Small intestine (tissue), 7 donors: Measurements from ENCODE around the gene RAD1. TPM values are rescaled to one million over a fixed set of nuclear protein-coding genes. Genes with fewer than 3 reads are reported as not detected.
A peak's percentile ranks its signal among the peaks of the same experiment; 100 is the strongest.

ENCODE experiments used
- DNase-seq, 2 donors: peaks; one replicate each; pipeline versions ENCODE4 v3.0.0 to v3.0.0-alpha.2; 2013
- FAIRE-seq: peaks from 2 replicates; lab custom pipeline; 2012; peaks lifted over from hg19 to GRCh38; lab: Jason Lieb, UNC
- H3K27ac ChIP-seq, 3 donors: one replicate each; pipeline ENCODE4 v1.5.1; 2013; ENCODE audit warnings: low read length in 2 of 3, mild to moderate bottlenecking in 2 of 3, control low read depth in 1 of 3, inconsistent platforms in 1 of 3, low read depth in 1 of 3, moderate library complexity in 1 of 3
- H3K27me3 ChIP-seq, 3 donors: one replicate each; pipeline ENCODE4 v1.6.1; 2013; ENCODE audit warnings: low read length in 3 of 3, inconsistent platforms in 1 of 3; ENCODE audit not compliant: control insufficient read depth in 3 of 3, insufficient read depth in 3 of 3
- H3K36me3 ChIP-seq, 3 donors: one replicate each; pipeline ENCODE4 v1.6.1; 2013; ENCODE audit warnings: low read length in 3 of 3, inconsistent platforms in 1 of 3, low read depth in 1 of 3, mild to moderate bottlenecking in 1 of 3, moderate library complexity in 1 of 3; ENCODE audit not compliant: control insufficient read depth in 3 of 3, insufficient read depth in 2 of 3
- H3K4me1 ChIP-seq, 3 donors: one replicate each; pipeline ENCODE4 v1.6.1; 2013; ENCODE audit warnings: low read length in 2 of 3, inconsistent platforms in 1 of 3, low read depth in 1 of 3, mild to moderate bottlenecking in 1 of 3, moderate library complexity in 1 of 3; ENCODE audit not compliant: control insufficient read depth in 3 of 3, insufficient read depth in 2 of 3
- H3K4me3 ChIP-seq, 3 donors: one replicate each; pipeline ENCODE4 v1.5.1; 2013; ENCODE audit warnings: low read length in 3 of 3, control low read depth in 1 of 3, inconsistent platforms in 1 of 3, low read depth in 1 of 3, mild to moderate bottlenecking in 1 of 3, moderate library complexity in 1 of 3
- H3K9me3 ChIP-seq, 2 donors: one replicate each; pipeline ENCODE4 v1.6.1; 2013; ENCODE audit warnings: low read depth in 1 of 2, low read length in 1 of 2; ENCODE audit not compliant: control insufficient read depth in 2 of 2, insufficient read depth in 1 of 2
- WGBS, 3 donors: extraction: QIAGEN DNeasy Blood & Tissue Kit; methylation state at CpG; one replicate each; pipeline ENCODE4 v1.1.7; 2013; 5-methylcytosine and 5-hydroxymethylcytosine counted together
- polyA plus RNA-seq, 4 donors: library from polyadenylated mRNA; stranded (reverse) in 3 of 4; unstranded in 1 of 4; fragments of 200-250 nt in 3 of 4; fragments of 120-200 nt in 1 of 4; gene quantifications; one replicate each; pipeline versions ENCODE4 v1.2.1 to v1.2.3, GENCODE V29; 2013
- donor health status: healthy with polysubstance abuse.
- donor health status: control.
- donor health status: control.
- donor health status: Bipolar disorder and iron deficiency.
- donor health status: healthy.

RAD1 gene
- polyA plus RNA-seq, 4 donors, result 9.6 to 23.6 (median 13.2) TPM

DNA sequence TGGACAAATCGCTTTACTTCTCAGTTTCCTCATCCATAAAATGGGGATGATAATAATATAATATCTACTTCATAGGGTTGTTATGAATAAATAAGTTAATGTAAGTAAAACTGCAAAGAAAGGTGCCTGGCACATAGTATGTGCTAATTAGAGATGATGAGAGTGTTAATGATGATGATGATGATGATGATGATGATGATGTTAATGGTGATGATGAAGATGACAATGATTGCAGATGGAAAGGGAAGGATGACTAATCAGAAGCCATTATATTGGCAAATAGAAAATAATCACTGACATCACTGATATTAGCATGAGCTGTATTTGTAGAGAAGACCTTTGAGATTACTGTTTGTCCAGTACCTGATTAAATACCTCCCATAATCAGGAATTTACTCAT is 20.6 kb downstream of the RAD1 start:
- Histone ChIP-seq H3K27ac (no peak overlapping the region), H3K9me3 (no peaks in the 10 kb centered on the region), H3K36me3 (no peaks in the 10 kb centered on the region), H3K4me3 (no peak overlapping the region), H3K27me3 (no peaks in the 10 kb centered on the region), H3K4me1 (peaks cover 0 to 5% (median 0%) of the 10 kb centered on the region in 3 donors)
- DNase-seq (no peak), FAIRE-seq (no peak)
- 96 to 100% (median 97%) methylated on average over 1 of the region's 1 CpG for WGBS, 3 donors

DNA sequence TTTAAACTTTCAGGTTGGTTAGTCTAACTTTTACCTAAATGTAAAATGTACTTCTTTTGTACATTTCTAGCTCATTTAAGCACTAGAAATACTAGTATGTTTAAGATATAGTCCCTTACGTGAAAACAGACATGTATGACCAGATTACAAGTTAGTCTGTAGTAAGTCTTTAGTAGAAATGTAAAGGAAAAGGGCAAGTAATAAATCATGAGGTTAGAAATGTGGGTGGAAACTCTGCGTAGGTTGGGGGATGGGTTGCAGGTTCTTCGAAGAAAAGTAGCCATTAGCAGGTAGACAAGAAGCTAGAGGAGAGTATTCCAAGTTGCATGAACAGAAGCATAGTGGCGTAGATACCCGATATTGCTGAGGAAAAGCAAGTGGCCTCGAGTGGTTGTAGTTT is 22.9 kb downstream of the RAD1 start:
- Histone ChIP-seq H3K36me3 (no peaks in the 10 kb centered on the region), H3K27me3 (no peaks in the 10 kb centered on the region), H3K9me3 (no peaks in the 10 kb centered on the region), H3K27ac (no peak overlapping the region), H3K4me3 (no peak overlapping the region), H3K4me1 (peaks cover 0 to 5% (median 0%) of the 10 kb centered on the region in 3 donors)
- WGBS, 3 donors, result 88 to 95% (median 91%) methylated on average over 6 of the region's 6 CpGs
- DNase-seq (no peak), FAIRE-seq (no peak)

- DNase-seq, result no peak
- Histone ChIP-seq H3K27ac (no peak overlapping the region), H3K4me3 (no peak overlapping the region), H3K9me3 (no peaks in the 10 kb centered on the region), H3K4me1 (peaks cover 0 to 5% (median 0%) of the 10 kb centered on the region in 3 donors), H3K36me3 (no peaks in the 10 kb centered on the region), H3K27me3 (no peaks in the 10 kb centered on the region)
- 85 to 90% (median 86%) methylated on average over 5 of the region's 5 CpGs for WGBS, 3 donors
- FAIRE-seq, result no peak
Measured at GRCh38 chr5:34891981-34892380, 23.3 kb downstream of the RAD1 start.

DNA sequence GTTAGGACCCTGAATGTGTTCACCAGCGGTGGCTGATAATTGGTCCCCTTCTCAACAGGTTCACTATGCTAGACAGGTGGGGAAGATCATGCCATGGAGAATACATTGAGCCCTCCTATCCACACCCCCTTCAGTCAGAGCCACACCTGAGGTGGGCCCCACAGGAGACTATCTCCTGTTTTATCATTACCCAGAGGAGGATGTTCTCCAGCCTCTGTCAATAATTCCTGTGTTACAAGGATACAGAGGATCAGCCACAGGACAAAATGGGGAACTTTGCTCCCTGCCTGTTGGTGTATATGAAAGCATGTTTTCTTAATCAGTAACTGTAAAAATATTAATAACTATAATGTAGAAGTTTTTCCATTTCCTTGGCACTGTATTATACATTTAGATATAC is 25.9 kb downstream of the RAD1 start:
- no peaks in the 10 kb centered on the region for H3K9me3 ChIP-seq
- no peak overlapping the region for H3K4me3 ChIP-seq
- DNase-seq, result peak in 1 of 2 donors; percentile 38
- no peak for FAIRE-seq
- H3K36me3 ChIP-seq, result no peaks in the 10 kb centered on the region
- no peak overlapping the region for H3K27ac ChIP-seq
- no peaks in the 10 kb centered on the region for H3K27me3 ChIP-seq
- H3K4me1 ChIP-seq, result no peaks in the 10 kb centered on the region
- WGBS, 3 donors, result 93 to 100% (median 98%) methylated on average over 1 of the region's 1 CpG

- H3K4me3 ChIP-seq, result no peak overlapping the region
- H3K27ac ChIP-seq, result no peak overlapping the region
- no peaks in the 10 kb centered on the region for H3K27me3 ChIP-seq
- FAIRE-seq (no peak), DNase-seq (no peak)
- 88 to 92% (median 91%) methylated on average over 3 of the region's 3 CpGs for WGBS, 3 donors
- no peaks in the 10 kb centered on the region for H3K4me1 ChIP-seq
- H3K9me3 ChIP-seq, result no peaks in the 10 kb centered on the region
- H3K36me3 ChIP-seq, result no peaks in the 10 kb centered on the region
Measured at GRCh38 chr5:34886392-34887119, 28.7 kb downstream of the RAD1 start.

- Histone ChIP-seq H3K4me3 (no peak overlapping the region), H3K27me3 (no peaks in the 10 kb centered on the region), H3K4me1 (no peaks in the 10 kb centered on the region), H3K36me3 (no peaks in the 10 kb centered on the region), H3K27ac (no peak overlapping the region), H3K9me3 (no peaks in the 10 kb centered on the region)
- FAIRE-seq (no peak), DNase-seq (no peak)
Measured at GRCh38 chr5:34881246-34881645, 34.1 kb downstream of the RAD1 start.

- H3K4me1 ChIP-seq, result no peaks in the 10 kb centered on the region
- H3K9me3 ChIP-seq, result no peaks in the 10 kb centered on the region
- H3K36me3 ChIP-seq, result no peaks in the 10 kb centered on the region
- no peak overlapping the region for H3K4me3 ChIP-seq
- no peak for FAIRE-seq
- no peak overlapping the region for H3K27ac ChIP-seq
- no peaks in the 10 kb centered on the region for H3K27me3 ChIP-seq
- DNase-seq, result no peak
Measured at GRCh38 chr5:34876275-34876674, 39.0 kb downstream of the RAD1 start.

DNA sequence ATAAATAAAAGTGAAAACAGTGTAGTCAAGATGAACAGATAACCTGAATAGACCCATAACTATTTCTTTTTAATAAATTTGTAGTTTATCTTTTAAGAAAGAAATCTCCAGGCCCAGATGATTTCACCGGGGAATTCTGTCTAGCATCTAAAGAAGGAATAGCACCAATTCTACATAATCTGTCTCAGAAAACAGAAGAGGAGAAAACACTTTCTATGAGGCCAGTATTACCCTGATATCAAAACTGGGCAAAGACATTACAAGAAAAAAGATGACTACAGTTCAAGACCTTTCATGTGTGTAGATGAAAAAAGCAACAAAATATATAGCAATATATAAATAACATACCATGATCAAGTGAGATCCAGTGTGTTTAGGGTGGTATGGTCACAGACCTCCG is 44.9 kb downstream of the RAD1 start:
- no peak for FAIRE-seq
- H3K4me3 ChIP-seq, result no peak overlapping the region
- H3K36me3 ChIP-seq, result no peaks in the 10 kb centered on the region
- no peak overlapping the region for H3K27ac ChIP-seq
- H3K9me3 ChIP-seq, result no peaks in the 10 kb centered on the region
- H3K27me3 ChIP-seq, result no peaks in the 10 kb centered on the region
- no peak for DNase-seq
- 87 to 97% (median 95%) methylated on average over 2 of the region's 2 CpGs for WGBS, 3 donors
- H3K4me1 ChIP-seq, result peaks cover 0 to 7% (median 2%) of the 10 kb centered on the region in 3 donors

GRCh38 chr5:34869256-34869655 is 46.0 kb downstream of the RAD1 start:
- no peak overlapping the region for H3K4me3 ChIP-seq
- no peak overlapping the region for H3K27ac ChIP-seq
- FAIRE-seq (no peak), DNase-seq (no peak)
- no peaks in the 10 kb centered on the region for H3K9me3 ChIP-seq
- H3K27me3 ChIP-seq, result no peaks in the 10 kb centered on the region
- WGBS, 3 donors, result 29 to 55% (median 46%) methylated on average over 1 of the region's 1 CpG
- peaks cover 0 to 7% (median 2%) of the 10 kb centered on the region in 3 donors for H3K4me1 ChIP-seq
- H3K36me3 ChIP-seq, result no peaks in the 10 kb centered on the region
